ENCODE results near the gene TFIP11. TPM values are rescaled to one million over a fixed set of nuclear protein-coding genes. Genes with fewer than 3 reads are reported as not detected.

Gene TFIP11
- total and polyA plus RNA-seq, 3 donors from 2014 or later, result 44.3 to 100 (median 51.3) TPM

GRCh38 chr22:26515931-26516330 is 3.7 kb upstream of the TFIP11 start:
- Histone ChIP-seq H3K4me1 (peaks cover 11% of the 10 kb centered on the region), H3K27ac (no peak overlapping the region), H3K36me3 (ENCODE audit: low read depth, missing control alignments) (no peaks in the 10 kb centered on the region), H3K9me3 (no peaks in the 10 kb centered on the region), H3K4me3 (no peak overlapping the region), H3K27me3 (no peaks in the 10 kb centered on the region)
- intact Hi-C loops (cut with DNase I; ENCODE audit: low total_unique reads), result no loop called here
- 69 to 71% methylated on average over 3 of the region's 3 CpGs for WGBS, 2 donors
- DNase-seq, result no peak
- TF ChIP-seq CTCF (IDR thresholded peaks at IDR 0.05) (no peak), POLR2A (IDR thresholded peaks at IDR 0.05) (no peak)

- DNase-seq, result no peak
- TF ChIP-seq POLR2A (IDR thresholded peaks at IDR 0.05), result no peak
- TF ChIP-seq CTCF (IDR thresholded peaks at IDR 0.05), result no peak
- Histone ChIP-seq H3K4me1 (peaks cover 11% of the 10 kb centered on the region), H3K4me3 (no peak overlapping the region), H3K27ac (no peak overlapping the region), H3K27me3 (no peaks in the 10 kb centered on the region), H3K9me3 (no peaks in the 10 kb centered on the region), H3K36me3 (ENCODE audit: low read depth, missing control alignments) (no peaks in the 10 kb centered on the region)
- WGBS, 2 donors, result 93% methylated on average over 12 of the region's 12 CpGs
- intact Hi-C loops (cut with DNase I; ENCODE audit: low total_unique reads), result no loop called here
Observed at GRCh38 chr22:26514419-26515161, 2.3 kb upstream of the TFIP11 start.

- Histone ChIP-seq H3K4me3 (no peak overlapping the region), H3K9me3 (no peaks in the 10 kb centered on the region), H3K36me3 (ENCODE audit: low read depth, missing control alignments) (no peaks in the 10 kb centered on the region), H3K4me1 (peaks cover 11% of the 10 kb centered on the region), H3K27me3 (no peaks in the 10 kb centered on the region), H3K27ac (no peak overlapping the region)
- WGBS, 2 donors, result 47 to 58% methylated on average over 1 of the region's 1 CpG
- TF ChIP-seq POLR2A (IDR thresholded peaks at IDR 0.05) (no peak), CTCF (IDR thresholded peaks at IDR 0.05) (no peak)
- intact Hi-C loops (cut with DNase I; ENCODE audit: low total_unique reads), result no loop called here
- no peak for DNase-seq
Observed at GRCh38 chr22:26513838-26514237, 1.6 kb upstream of the TFIP11 start.

DNA sequence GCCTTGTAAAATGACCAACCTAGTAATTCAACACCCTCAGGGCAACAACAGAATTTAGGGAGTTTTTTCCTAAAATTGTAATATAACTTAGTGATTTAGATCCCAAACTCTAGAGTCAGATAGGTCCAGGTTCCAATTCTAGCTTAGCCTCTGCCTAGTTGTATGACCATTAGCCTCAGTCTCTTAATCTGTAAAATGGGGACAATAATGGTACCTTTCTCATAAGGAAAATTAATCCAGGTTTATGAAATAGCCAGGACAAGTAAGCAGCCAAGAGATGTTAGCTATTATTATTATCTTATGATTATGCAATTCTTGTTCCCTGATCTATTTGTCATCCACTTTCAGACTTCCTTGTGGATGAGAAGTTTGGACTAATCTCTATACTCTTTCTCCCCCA is 4.1 kb downstream of the TFIP11 start:
- DNase-seq, result no peak
- Histone ChIP-seq H3K4me1 (peaks cover 11% of the 10 kb centered on the region), H3K27ac (no peak overlapping the region), H3K9me3 (no peaks in the 10 kb centered on the region), H3K27me3 (no peaks in the 10 kb centered on the region), H3K36me3 (ENCODE audit: low read depth, missing control alignments) (no peaks in the 10 kb centered on the region), H3K4me3 (no peak overlapping the region)
- intact Hi-C loops (cut with DNase I; ENCODE audit: low total_unique reads), result no loop called here
- TF ChIP-seq POLR2A (IDR thresholded peaks at IDR 0.05) (no peak), CTCF (IDR thresholded peaks at IDR 0.05) (no peak)

DNA sequence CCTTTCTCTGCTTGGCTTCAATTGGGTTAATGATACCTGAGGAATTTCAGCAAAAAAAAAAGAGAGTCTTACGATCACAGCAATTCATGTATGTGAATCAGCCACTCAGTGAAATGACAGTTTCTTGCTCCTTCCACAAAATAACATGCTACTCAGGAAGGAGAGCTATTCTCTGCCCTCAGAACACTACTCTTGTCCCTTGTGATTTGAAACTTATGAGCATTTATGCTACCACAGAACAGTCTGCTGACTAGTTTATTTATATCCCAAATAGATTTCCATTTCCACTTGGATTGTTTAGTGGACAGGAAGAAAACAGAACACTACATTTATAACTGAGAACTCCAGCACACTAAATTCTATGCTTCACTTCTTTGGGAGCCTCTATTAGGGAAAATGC is 8.5 kb downstream of the TFIP11 start:
- Histone ChIP-seq H3K27me3 (no peaks in the 10 kb centered on the region), H3K9me3 (no peaks in the 10 kb centered on the region), H3K27ac (no peak overlapping the region), H3K36me3 (ENCODE audit: low read depth, missing control alignments) (no peaks in the 10 kb centered on the region), H3K4me3 (no peak overlapping the region), H3K4me1 (peaks cover 3% of the 10 kb centered on the region)
- 65 to 80% methylated on average over 1 of the region's 1 CpG for WGBS, 2 donors
- intact Hi-C loops (cut with DNase I; ENCODE audit: low total_unique reads), result no loop called here
- no peak for TF ChIP-seq POLR2A (IDR thresholded peaks at IDR 0.05)
- no peak for TF ChIP-seq CTCF (IDR thresholded peaks at IDR 0.05)
- DNase-seq, result no peak

Measured in testis (tissue), 3 donors.